Measurements from ENCODE around the gene RSPH6A. TPM values are rescaled to one million over a fixed set of nuclear protein-coding genes. Genes with fewer than 3 reads are reported as not detected.

Gene RSPH6A
- total RNA-seq, 1 donor from 2014 or later = 0.23 TPM

GRCh38 chr19:45779231-45780145 is 35.6 kb downstream of the RSPH6A start:
- intact Hi-C loops (cut with micrococcal nuclease) = loop anchor here (1.0 kb wide), 2 partner anchors 9 to 13 kb away; partner anchors contain the start of gene DMWD
- Mint-ChIP-seq H3K27me3 (ENCODE audit: low read depth) (peaks cover 15% of the 10 kb centered on the region), H3K4me3 (ENCODE audit: low read depth) (peak overlapping the region; percentile 77), H3K4me1 (ENCODE audit: low read depth) (peaks cover 7% of the 10 kb centered on the region), H3K27ac (no peak overlapping the region), H3K36me3 (ENCODE audit: low read depth) (peaks cover 9% of the 10 kb centered on the region), H3K9me3 (no peaks in the 10 kb centered on the region)
- DNase-seq (ENCODE audit: low spot score) = peak; percentile 86

GRCh38 chr19:45778010-45778661 is 37.0 kb downstream of the RSPH6A start:
- H3K4me3 Mint-ChIP-seq (ENCODE audit: low read depth) = no peak overlapping the region
- no peak overlapping the region for H3K27ac Mint-ChIP-seq
- no peaks in the 10 kb centered on the region for H3K9me3 Mint-ChIP-seq
- intact Hi-C loops (cut with micrococcal nuclease) = no loop called here
- peaks cover 7% of the 10 kb centered on the region for H3K4me1 Mint-ChIP-seq (ENCODE audit: low read depth)
- peaks cover 9% of the 10 kb centered on the region for H3K36me3 Mint-ChIP-seq (ENCODE audit: low read depth)
- peaks cover 15% of the 10 kb centered on the region for H3K27me3 Mint-ChIP-seq (ENCODE audit: low read depth)
- no peak for DNase-seq (ENCODE audit: low spot score)

DNA sequence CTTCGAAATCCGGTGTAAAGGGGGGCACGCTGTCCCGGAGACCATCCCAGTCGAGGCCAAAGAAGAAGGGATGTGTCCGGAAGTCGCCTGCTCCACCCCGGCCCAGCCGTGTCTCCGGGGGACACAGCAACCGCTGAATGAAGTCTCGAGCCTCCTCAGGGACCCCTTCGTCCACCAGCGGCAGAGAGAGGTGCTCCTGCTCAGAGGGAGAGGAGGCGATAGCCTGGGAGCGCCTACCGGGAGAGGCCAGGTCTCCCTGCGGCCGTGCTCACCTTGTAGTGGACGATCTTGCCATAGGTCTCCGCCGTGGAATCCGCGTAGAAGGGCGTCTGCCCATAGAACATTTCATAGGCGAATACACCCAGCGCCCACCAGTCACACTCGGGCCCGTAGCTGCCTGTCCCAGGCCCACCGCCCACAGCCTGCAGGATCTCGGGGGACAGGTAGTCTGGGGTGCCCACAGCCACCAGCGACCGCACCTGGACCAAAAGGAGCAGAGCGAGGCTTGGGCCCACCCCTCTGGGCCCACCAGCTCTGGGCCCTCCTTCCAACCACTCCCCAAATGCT is 37.6 kb downstream of the RSPH6A start:
- H3K4me1 Mint-ChIP-seq (ENCODE audit: low read depth) = peaks cover 7% of the 10 kb centered on the region
- H3K9me3 Mint-ChIP-seq = no peaks in the 10 kb centered on the region
- no peak overlapping the region for H3K27ac Mint-ChIP-seq
- H3K27me3 Mint-ChIP-seq (ENCODE audit: low read depth) = peaks cover 15% of the 10 kb centered on the region
- H3K4me3 Mint-ChIP-seq (ENCODE audit: low read depth) = no peak overlapping the region
- intact Hi-C loops (cut with micrococcal nuclease) = no loop called here
- H3K36me3 Mint-ChIP-seq (ENCODE audit: low read depth) = peaks cover 9% of the 10 kb centered on the region
- DNase-seq (ENCODE audit: low spot score) = no peak

- H3K36me3 Mint-ChIP-seq (ENCODE audit: low read depth) = peaks cover 9% of the 10 kb centered on the region
- intact Hi-C loops (cut with micrococcal nuclease) = no loop called here
- H3K27me3 Mint-ChIP-seq (ENCODE audit: low read depth) = peaks cover 11% of the 10 kb centered on the region
- H3K27ac Mint-ChIP-seq = no peak overlapping the region
- no peaks in the 10 kb centered on the region for H3K9me3 Mint-ChIP-seq
- H3K4me1 Mint-ChIP-seq (ENCODE audit: low read depth) = peaks cover 10% of the 10 kb centered on the region
- no peak for DNase-seq (ENCODE audit: low spot score)
- no peak overlapping the region for H3K4me3 Mint-ChIP-seq (ENCODE audit: low read depth)
Observed at GRCh38 chr19:45774765-45775164, 40.3 kb downstream of the RSPH6A start.

GRCh38 chr19:45773384-45773783 is 41.7 kb downstream of the RSPH6A start:
- Mint-ChIP-seq H3K36me3 (ENCODE audit: low read depth) (peaks cover 7% of the 10 kb centered on the region), H3K9me3 (no peaks in the 10 kb centered on the region), H3K27ac (no peak overlapping the region), H3K4me3 (ENCODE audit: low read depth) (no peak overlapping the region), H3K27me3 (ENCODE audit: low read depth) (peaks cover 8% of the 10 kb centered on the region), H3K4me1 (ENCODE audit: low read depth) (peaks cover 8% of the 10 kb centered on the region)
- no peak for DNase-seq (ENCODE audit: low spot score)
- intact Hi-C loops (cut with micrococcal nuclease) = no loop called here

- no peak for DNase-seq (ENCODE audit: low spot score)
- H3K27ac Mint-ChIP-seq = no peak overlapping the region
- intact Hi-C loops (cut with micrococcal nuclease) = no loop called here
- H3K27me3 Mint-ChIP-seq (ENCODE audit: low read depth) = peaks cover 10% of the 10 kb centered on the region
- no peaks in the 10 kb centered on the region for H3K9me3 Mint-ChIP-seq
- H3K4me1 Mint-ChIP-seq (ENCODE audit: low read depth) = peaks cover 8% of the 10 kb centered on the region
- no peak overlapping the region for H3K4me3 Mint-ChIP-seq (ENCODE audit: low read depth)
- H3K36me3 Mint-ChIP-seq (ENCODE audit: low read depth) = peaks cover 7% of the 10 kb centered on the region
Observed at GRCh38 chr19:45772912-45773311, 42.2 kb downstream of the RSPH6A start.

- Mint-ChIP-seq H3K27ac (no peak overlapping the region), H3K4me3 (ENCODE audit: low read depth) (no peak overlapping the region)
Observed at GRCh38 chr19:45772130-45772840, 42.8 kb downstream of the RSPH6A start.

GRCh38 chr19:45771311-45771933 is 43.7 kb downstream of the RSPH6A start:
- Mint-ChIP-seq H3K4me3 (ENCODE audit: low read depth) (no peak overlapping the region), H3K9me3 (no peaks in the 10 kb centered on the region), H3K27me3 (ENCODE audit: low read depth) (peaks cover 11% of the 10 kb centered on the region), H3K27ac (no peak overlapping the region), H3K4me1 (ENCODE audit: low read depth) (peaks cover 8% of the 10 kb centered on the region), H3K36me3 (ENCODE audit: low read depth) (no peaks in the 10 kb centered on the region)
- intact Hi-C loops (cut with micrococcal nuclease) = no loop called here
- DNase-seq (ENCODE audit: low spot score) = no peak

More at GRCh38 chr19:45772130-45772840, 42.8 kb downstream of the RSPH6A start:
- H3K27me3 Mint-ChIP-seq (ENCODE audit: low read depth) = peaks cover 11% of the 10 kb centered on the region
- H3K9me3 Mint-ChIP-seq = no peaks in the 10 kb centered on the region
- DNase-seq (ENCODE audit: low spot score) = no peak
- H3K36me3 Mint-ChIP-seq (ENCODE audit: low read depth) = peaks cover 7% of the 10 kb centered on the region
- intact Hi-C loops (cut with micrococcal nuclease) = no loop called here
- peaks cover 8% of the 10 kb centered on the region for H3K4me1 Mint-ChIP-seq (ENCODE audit: low read depth)

DNA sequence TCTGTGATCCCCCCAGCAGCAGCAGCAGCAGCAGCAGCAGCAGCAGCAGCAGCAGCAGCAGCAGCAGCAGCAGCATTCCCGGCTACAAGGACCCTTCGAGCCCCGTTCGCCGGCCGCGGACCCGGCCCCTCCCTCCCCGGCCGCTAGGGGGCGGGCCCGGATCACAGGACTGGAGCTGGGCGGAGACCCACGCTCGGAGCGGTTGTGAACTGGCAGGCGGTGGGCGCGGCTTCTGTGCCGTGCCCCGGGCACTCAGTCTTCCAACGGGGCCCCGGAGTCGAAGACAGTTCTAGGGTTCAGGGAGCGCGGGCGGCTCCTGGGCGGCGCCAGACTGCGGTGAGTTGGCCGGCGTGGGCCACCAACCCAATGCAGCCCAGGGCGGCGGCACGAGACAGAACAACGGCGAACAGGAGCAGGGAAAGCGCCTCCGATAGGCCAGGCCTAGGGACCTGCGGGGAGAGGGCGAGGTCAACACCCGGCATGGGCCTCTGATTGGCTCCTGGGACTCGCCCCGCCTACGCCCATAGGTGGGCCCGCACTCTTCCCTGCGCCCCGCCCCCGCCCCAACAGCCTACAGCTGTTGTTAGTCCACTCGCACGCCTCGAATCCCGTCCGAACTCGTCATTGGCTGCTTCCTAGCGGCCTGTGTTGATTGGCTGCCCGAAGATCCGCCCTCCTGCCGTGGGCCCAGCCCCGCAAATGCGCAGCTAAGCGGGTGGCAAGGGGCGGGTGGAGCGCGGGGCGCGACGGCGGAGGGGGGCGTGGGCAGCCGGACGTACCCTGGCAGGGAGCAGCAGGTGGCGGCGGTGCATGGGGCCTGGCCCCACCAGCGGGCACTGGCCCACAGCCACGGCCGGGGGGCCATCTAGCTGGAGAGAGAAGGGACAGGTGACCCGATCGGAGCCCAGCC is 44.7 kb downstream of the RSPH6A start:
- Mint-ChIP-seq H3K9me3 (no peaks in the 10 kb centered on the region), H3K4me3 (ENCODE audit: low read depth) (peak overlapping the region; percentile 86), H3K27ac (no peak overlapping the region), H3K27me3 (ENCODE audit: low read depth) (peaks cover 12% of the 10 kb centered on the region), H3K36me3 (ENCODE audit: low read depth) (no peaks in the 10 kb centered on the region), H3K4me1 (ENCODE audit: low read depth) (peaks cover 8% of the 10 kb centered on the region)
- DNase-seq (ENCODE audit: low spot score) = peak; percentile 86
- intact Hi-C loops (cut with micrococcal nuclease) = loop anchor here (1.0 kb wide), 3 partner anchors 9 to 93 kb away; partner anchors contain the start of gene SYMPK

DNA sequence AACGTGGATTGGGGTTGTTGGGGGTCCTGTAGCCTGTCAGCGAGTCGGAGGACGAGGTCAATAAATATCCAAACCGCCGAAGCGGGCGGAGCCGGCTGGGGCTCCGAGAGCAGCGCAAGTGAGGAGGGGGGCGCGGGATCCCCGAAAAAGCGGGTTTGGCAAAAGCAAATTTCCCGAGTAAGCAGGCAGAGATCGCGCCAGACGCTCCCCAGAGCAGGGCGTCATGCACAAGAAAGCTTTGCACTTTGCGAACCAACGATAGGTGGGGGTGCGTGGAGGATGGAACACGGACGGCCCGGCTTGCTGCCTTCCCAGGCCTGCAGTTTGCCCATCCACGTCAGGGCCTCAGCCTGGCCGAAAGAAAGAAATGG is 45.3 kb downstream of the RSPH6A start:
- H3K27me3 Mint-ChIP-seq (ENCODE audit: low read depth) = peaks cover 12% of the 10 kb centered on the region
- H3K9me3 Mint-ChIP-seq = no peaks in the 10 kb centered on the region
- intact Hi-C loops (cut with micrococcal nuclease) = loop anchor here (1.0 to 2.0 kb wide), 5 partner anchors 9 to 93 kb away; partner anchors contain the start of genes DMWD, QPCTL and SYMPK
- H3K36me3 Mint-ChIP-seq (ENCODE audit: low read depth) = no peaks in the 10 kb centered on the region
- H3K4me3 Mint-ChIP-seq (ENCODE audit: low read depth) = peak overlapping the region; percentile 86
- H3K4me1 Mint-ChIP-seq (ENCODE audit: low read depth) = peaks cover 8% of the 10 kb centered on the region
- H3K27ac Mint-ChIP-seq = peak overlapping the region; percentile 68
- DNase-seq (ENCODE audit: low spot score) = no peak

- Mint-ChIP-seq H3K36me3 (ENCODE audit: low read depth) (no peaks in the 10 kb centered on the region), H3K27me3 (ENCODE audit: low read depth) (peaks cover 12% of the 10 kb centered on the region), H3K4me1 (ENCODE audit: low read depth) (peaks cover 8% of the 10 kb centered on the region), H3K9me3 (no peaks in the 10 kb centered on the region), H3K4me3 (ENCODE audit: low read depth) (peak within 1 kb of the TSS; percentile 86), H3K27ac (peak within 1 kb of the TSS; percentile 68)
- intact Hi-C loops (cut with micrococcal nuclease) = loop anchor here (2.0 kb wide), 2 partner anchors 24 to 76 kb away; partner anchors contain the start of genes DMWD and QPCTL
- peak; percentile 95 for DNase-seq (ENCODE audit: low spot score)
Observed at GRCh38 chr19:45768984-45769782, 45.9 kb downstream of the RSPH6A start, which contains the start of gene SIX5. SIX5 (minus strand) TSS chr19:45769252; CDS start chr19:45768844, 408 bp downstream.
